ENCODE measurements around the gene TSC22D4.

DNA sequence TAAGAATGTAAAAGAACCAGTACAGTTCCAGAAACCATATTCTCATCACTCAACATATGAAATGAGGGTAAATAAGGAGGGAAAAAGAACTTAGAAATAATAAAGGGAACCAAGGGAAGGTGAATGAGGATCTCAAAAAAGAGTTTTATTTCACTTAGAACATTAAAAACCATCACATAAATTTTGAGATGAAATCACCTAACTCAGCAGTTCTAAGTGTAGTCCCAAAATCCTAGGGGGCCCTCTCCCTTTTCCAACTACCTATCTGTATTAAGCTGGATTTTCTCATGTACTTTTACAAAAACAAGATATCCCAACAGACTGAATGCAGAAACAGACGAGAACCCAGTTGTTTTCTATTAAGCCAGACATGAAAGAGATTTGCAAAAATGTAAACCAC is 53.7 kb downstream of the TSC22D4 start:
- TF ChIP-seq ZNF274 (IDR thresholded peaks at IDR 0.05; ENCODE audit: low read depth, low read length), result no peak
- TF ChIP-seq YY1 (IDR thresholded peaks at IDR 0.05; ENCODE audit: insufficient read depth, insufficient read length), result no peak
